MM.1S (cell line): ENCODE measurements around the gene PIEZO2.

Source experiments
- DNase-seq: peaks from one replicate; pipeline ENCODE4 v3.0.0-alpha.2; 2015
- H2AFZ ChIP-seq: fragments of 300-600 bp; sonication (generic); 2 replicates; pipeline ENCODE4 v1.6.0; 2016; ENCODE audit warnings: antibody characterized with exemption, low read length
- H3F3A ChIP-seq: fragments of 300-600 bp; sonication (generic); 2 replicates; pipeline ENCODE4 v1.6.1; 2016; ENCODE audit warnings: mild to moderate bottlenecking, antibody characterized with exemption, low read length, moderate library complexity, mixed read lengths; ENCODE audit not compliant: insufficient read depth
- H3K27ac ChIP-seq: fragments of 300-600 bp; sonication (generic); 2 replicates; pipeline ENCODE4 v1.5.1; 2016; ENCODE audit warnings: mild to moderate bottlenecking, low read length
- H3K27me3 ChIP-seq: fragments of 300-600 bp; sonication (generic); replicated peaks from 2 replicates; pipeline ENCODE4 v1.6.0; 2016; ENCODE audit warnings: low read length; ENCODE audit not compliant: insufficient read depth
- H3K36me3 ChIP-seq: fragments of 300-600 bp; sonication (generic); replicated peaks from 2 replicates; pipeline ENCODE4 v1.6.1; 2016; ENCODE audit warnings: mild to moderate bottlenecking, low read length, mixed read lengths; ENCODE audit not compliant: insufficient read depth
- H3K4me1 ChIP-seq: fragments of 300-600 bp; sonication (generic); 2 replicates; pipeline ENCODE4 v1.6.1; 2016; ENCODE audit warnings: low read length, mixed read lengths
- H3K4me2 ChIP-seq: fragments of 300-600 bp; sonication (generic); 2 replicates; pipeline ENCODE4 v1.6.0; 2016; ENCODE audit warnings: low read depth, low read length
- H3K4me3 ChIP-seq: fragments of 300-600 bp; sonication (generic); 2 replicates; pipeline ENCODE4 v1.5.1; 2016; ENCODE audit warnings: low read length, mixed read lengths
- H3K79me2 ChIP-seq: fragments of 300-600 bp; sonication (generic); 2 replicates; pipeline ENCODE4 v1.6.1; 2016; ENCODE audit warnings: mixed run types, low read length, mixed read lengths
- H3K9ac ChIP-seq: fragments of 300-600 bp; sonication (generic); 2 replicates; pipeline ENCODE4 v1.6.1; 2016; ENCODE audit warnings: low read length, mixed read lengths
- H3K9me2 ChIP-seq: fragments of 300-600 bp; sonication (generic); replicated peaks from 2 replicates; pipeline ENCODE4 v1.6.1; 2016; ENCODE audit warnings: mild to moderate bottlenecking, low read length, mixed read lengths; ENCODE audit not compliant: insufficient read depth
- H3K9me3 ChIP-seq: fragments of 300-600 bp; sonication (generic); replicated peaks from 2 replicates; pipeline ENCODE4 v1.6.1; 2016; ENCODE audit warnings: mild to moderate bottlenecking, low read length, mixed read lengths; ENCODE audit not compliant: insufficient read depth
- H4K20me1 ChIP-seq: fragments of 300-600 bp; sonication (generic); 2 replicates; pipeline ENCODE4 v1.6.1; 2016; ENCODE audit warnings: mild to moderate bottlenecking, low read length, moderate library complexity, mixed read lengths; ENCODE audit not compliant: insufficient read depth
- EZH2 ChIP-seq: fragments of 300-600 bp; sonication (generic); optimal IDR thresholded peaks from 2 replicates; pipeline ENCODE3; 2017; ENCODE audit warnings: low read depth, mild to moderate bottlenecking, antibody characterized with exemption, low read length, mixed read lengths
- EZH2phosphoT487 ChIP-seq: fragments of 300-600 bp; sonication (generic); IDR thresholded peaks from 2 replicates; pipeline ENCODE4 v1.6.1; 2018; ENCODE audit warnings: antibody characterized with exemption, low read length
- TF ChIP-seq, protein P1 (sequence below): fragments of 300-600 bp; sonication (generic); IDR thresholded peaks from 2 replicates; pipeline ENCODE4 v1.5.1; 2016; ENCODE audit warnings: antibody characterized with exemption, low read length, mixed read lengths

Gene PIEZO2

GRCh38 chr18:10850840-10851239 lies 298.5 kb downstream of the PIEZO2 start:
- Histone ChIP-seq H2AFZ (no peak overlapping the region), H3K9ac (no peak overlapping the region), H3K36me3 (no peaks in the 10 kb centered on the region), H3K4me1 (no peaks in the 10 kb centered on the region), H4K20me1 (no peaks in the 10 kb centered on the region), H3K27me3 (no peaks in the 10 kb centered on the region), H3K79me2 (no peaks in the 10 kb centered on the region), H3K9me2 (no peaks in the 10 kb centered on the region), H3K4me2 (no peak overlapping the region), H3K9me3 (no peaks in the 10 kb centered on the region), H3F3A (no peaks in the 10 kb centered on the region), H3K27ac (no peak overlapping the region), H3K4me3 (no peak overlapping the region)
- DNase-seq: no peak
- TF ChIP-seq EZH2phosphoT487 (no peak), EZH2 (no peak)
- TF ChIP-seq, protein P1, sequence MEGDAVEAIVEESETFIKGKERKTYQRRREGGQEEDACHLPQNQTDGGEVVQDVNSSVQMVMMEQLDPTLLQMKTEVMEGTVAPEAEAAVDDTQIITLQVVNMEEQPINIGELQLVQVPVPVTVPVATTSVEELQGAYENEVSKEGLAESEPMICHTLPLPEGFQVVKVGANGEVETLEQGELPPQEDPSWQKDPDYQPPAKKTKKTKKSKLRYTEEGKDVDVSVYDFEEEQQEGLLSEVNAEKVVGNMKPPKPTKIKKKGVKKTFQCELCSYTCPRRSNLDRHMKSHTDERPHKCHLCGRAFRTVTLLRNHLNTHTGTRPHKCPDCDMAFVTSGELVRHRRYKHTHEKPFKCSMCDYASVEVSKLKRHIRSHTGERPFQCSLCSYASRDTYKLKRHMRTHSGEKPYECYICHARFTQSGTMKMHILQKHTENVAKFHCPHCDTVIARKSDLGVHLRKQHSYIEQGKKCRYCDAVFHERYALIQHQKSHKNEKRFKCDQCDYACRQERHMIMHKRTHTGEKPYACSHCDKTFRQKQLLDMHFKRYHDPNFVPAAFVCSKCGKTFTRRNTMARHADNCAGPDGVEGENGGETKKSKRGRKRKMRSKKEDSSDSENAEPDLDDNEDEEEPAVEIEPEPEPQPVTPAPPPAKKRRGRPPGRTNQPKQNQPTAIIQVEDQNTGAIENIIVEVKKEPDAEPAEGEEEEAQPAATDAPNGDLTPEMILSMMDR: no peak

GRCh38 chr18:10850216-10850615 lies 299.2 kb downstream of the PIEZO2 start:
- H3K9me2 ChIP-seq: no peaks in the 10 kb centered on the region
- no peaks in the 10 kb centered on the region for H3F3A ChIP-seq
- H3K4me3 ChIP-seq: no peak overlapping the region
- H3K27ac ChIP-seq: no peak overlapping the region
- DNase-seq: peak; percentile 59
- no peaks in the 10 kb centered on the region for H3K36me3 ChIP-seq
- H3K9me3 ChIP-seq: no peaks in the 10 kb centered on the region
- H3K4me2 ChIP-seq: peak overlapping the region; percentile 12; the same call in 1 of the 2 replicates
- no peak overlapping the region for H2AFZ ChIP-seq
- no peaks in the 10 kb centered on the region for H3K27me3 ChIP-seq
- no peak overlapping the region for H3K9ac ChIP-seq
- TF ChIP-seq, protein P1: no peak
- TF ChIP-seq EZH2 (no peak), EZH2phosphoT487 (no peak)
- H3K79me2 ChIP-seq: no peaks in the 10 kb centered on the region
- no peaks in the 10 kb centered on the region for H4K20me1 ChIP-seq
- H3K4me1 ChIP-seq: no peaks in the 10 kb centered on the region

GRCh38 chr18:10847907-10848306 lies 301.5 kb downstream of the PIEZO2 start:
- Histone ChIP-seq H3K27ac (no peak overlapping the region), H3K9me2 (no peaks in the 10 kb centered on the region), H3K4me2 (no peak overlapping the region), H3K9ac (no peak overlapping the region), H3K27me3 (no peaks in the 10 kb centered on the region), H3F3A (no peaks in the 10 kb centered on the region), H3K79me2 (no peaks in the 10 kb centered on the region), H3K36me3 (no peaks in the 10 kb centered on the region), H4K20me1 (no peaks in the 10 kb centered on the region), H2AFZ (no peak overlapping the region), H3K4me1 (no peaks in the 10 kb centered on the region), H3K9me3 (no peaks in the 10 kb centered on the region), H3K4me3 (no peak overlapping the region)
- TF ChIP-seq EZH2 (no peak), EZH2phosphoT487 (no peak)
- TF ChIP-seq, protein P1: no peak
- DNase-seq: no peak
